Measurements from ENCODE around the gene LMBRD1.

DNA sequence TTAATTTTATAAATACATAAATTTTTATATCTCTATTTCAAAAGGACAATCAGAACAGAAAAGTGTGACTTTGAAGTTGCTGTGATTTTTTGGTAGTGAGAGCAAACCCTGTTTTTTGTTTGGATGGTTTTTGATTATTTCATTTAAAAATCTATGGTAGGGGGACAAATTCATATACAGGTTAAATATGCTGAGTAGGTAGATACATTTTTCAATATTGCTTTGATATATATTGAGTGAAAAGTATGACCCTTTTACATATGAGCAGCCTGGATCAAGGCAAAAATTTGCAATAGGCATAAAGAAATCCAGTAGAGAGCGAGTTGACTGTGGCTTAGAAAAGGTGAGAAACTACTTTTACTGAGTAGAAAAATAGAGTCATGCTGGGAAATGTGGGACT lies 132.3 kb downstream of the LMBRD1 start:
- TF ChIP-seq ZNF565 (CRISPR knock-in tag; conservative IDR thresholded peaks at IDR 0.05; ENCODE audit: low read depth): no peak
- TF ChIP-seq, protein P1, sequence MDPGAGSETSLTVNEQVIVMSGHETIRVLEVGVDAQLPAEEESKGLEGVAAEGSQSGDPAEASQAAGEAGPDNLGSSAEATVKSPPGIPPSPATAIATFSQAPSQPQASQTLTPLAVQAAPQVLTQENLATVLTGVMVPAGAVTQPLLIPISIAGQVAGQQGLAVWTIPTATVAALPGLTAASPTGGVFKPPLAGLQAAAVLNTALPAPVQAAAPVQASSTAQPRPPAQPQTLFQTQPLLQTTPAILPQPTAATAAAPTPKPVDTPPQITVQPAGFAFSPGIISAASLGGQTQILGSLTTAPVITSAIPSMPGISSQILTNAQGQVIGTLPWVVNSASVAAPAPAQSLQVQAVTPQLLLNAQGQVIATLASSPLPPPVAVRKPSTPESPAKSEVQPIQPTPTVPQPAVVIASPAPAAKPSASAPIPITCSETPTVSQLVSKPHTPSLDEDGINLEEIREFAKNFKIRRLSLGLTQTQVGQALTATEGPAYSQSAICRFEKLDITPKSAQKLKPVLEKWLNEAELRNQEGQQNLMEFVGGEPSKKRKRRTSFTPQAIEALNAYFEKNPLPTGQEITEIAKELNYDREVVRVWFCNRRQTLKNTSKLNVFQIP (CRISPR knock-in tag; IDR thresholded peaks at IDR 0.05; ENCODE audit: borderline replicate concordance, low read depth): no peak
- TF ChIP-seq, protein P2, sequence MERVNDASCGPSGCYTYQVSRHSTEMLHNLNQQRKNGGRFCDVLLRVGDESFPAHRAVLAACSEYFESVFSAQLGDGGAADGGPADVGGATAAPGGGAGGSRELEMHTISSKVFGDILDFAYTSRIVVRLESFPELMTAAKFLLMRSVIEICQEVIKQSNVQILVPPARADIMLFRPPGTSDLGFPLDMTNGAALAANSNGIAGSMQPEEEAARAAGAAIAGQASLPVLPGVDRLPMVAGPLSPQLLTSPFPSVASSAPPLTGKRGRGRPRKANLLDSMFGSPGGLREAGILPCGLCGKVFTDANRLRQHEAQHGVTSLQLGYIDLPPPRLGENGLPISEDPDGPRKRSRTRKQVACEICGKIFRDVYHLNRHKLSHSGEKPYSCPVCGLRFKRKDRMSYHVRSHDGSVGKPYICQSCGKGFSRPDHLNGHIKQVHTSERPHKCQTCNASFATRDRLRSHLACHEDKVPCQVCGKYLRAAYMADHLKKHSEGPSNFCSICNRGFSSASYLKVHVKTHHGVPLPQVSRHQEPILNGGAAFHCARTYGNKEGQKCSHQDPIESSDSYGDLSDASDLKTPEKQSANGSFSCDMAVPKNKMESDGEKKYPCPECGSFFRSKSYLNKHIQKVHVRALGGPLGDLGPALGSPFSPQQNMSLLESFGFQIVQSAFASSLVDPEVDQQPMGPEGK (CRISPR knock-in tag; IDR thresholded peaks at IDR 0.05; ENCODE audit: borderline replicate concordance): no peak
- TF ChIP-seq ISL1 (CRISPR knock-in tag; IDR thresholded peaks at IDR 0.05): no peak
- TF ChIP-seq OSR1 (CRISPR knock-in tag; IDR thresholded peaks at IDR 0.05): no peak
- no peak for TF ChIP-seq ZC3H10 (CRISPR knock-in tag; IDR thresholded peaks at IDR 0.05)
- no peak for TF ChIP-seq TCF4 (CRISPR knock-in tag; IDR thresholded peaks at IDR 0.05; ENCODE audit: borderline replicate concordance)

Measured in SK-N-SH treated with all-trans-retinoic acid at 6 μM for 48 hours (cell line).